Stomach (tissue), 4 donors: ENCODE data around the gene COL5A3.

Experiments used
- CTCF ChIP-seq, 7 experiments: fragments of 450-650 bp in 4 of 7; fragments of 200-600 bp in 3 of 7; sonication (generic) in 3 of 7; IDR thresholded peaks; one replicate each; pipeline ENCODE4 v1.5.1; 2016 to 2019; ENCODE audit warnings: antibody characterized with exemption in 7 of 7, control low read depth in 2 of 7, mild to moderate bottlenecking in 1 of 7
- POLR2A ChIP-seq, 4 donors: fragments of 450-650 bp; IDR thresholded peaks; one replicate each; pipeline ENCODE4 v1.6.1; 2016; ENCODE audit warnings: antibody characterized with exemption in 4 of 4, control low read depth in 2 of 4, mild to moderate bottlenecking in 1 of 4, moderate library complexity in 1 of 4
- POLR2AphosphoS5 ChIP-seq, 3 donors: sonication (generic); formaldehyde crosslinking; IDR thresholded peaks; one replicate each; pipeline ENCODE4 v1.6.1; 2016; ENCODE audit warnings: antibody characterized with exemption in 3 of 3

GRCh38 chr19:9941231-9941630 lies 69.1 kb downstream of the COL5A3 start:
- TF ChIP-seq CTCF (IDR thresholded peaks at IDR 0.05) (no peak), POLR2A (IDR thresholded peaks at IDR 0.05) (no peak), POLR2AphosphoS5 (IDR thresholded peaks at IDR 0.05) (no peak)
